T-helper 2 cell (primary cell): Measurements from ENCODE around the gene IST1.

ENCODE experiments used
- DNase-seq, 5 experiments: peaks; one replicate each; pipeline versions ENCODE4 v3.0.0 to v3.0.0-alpha.2; 2012 to 2022

IST1 gene

DNA sequence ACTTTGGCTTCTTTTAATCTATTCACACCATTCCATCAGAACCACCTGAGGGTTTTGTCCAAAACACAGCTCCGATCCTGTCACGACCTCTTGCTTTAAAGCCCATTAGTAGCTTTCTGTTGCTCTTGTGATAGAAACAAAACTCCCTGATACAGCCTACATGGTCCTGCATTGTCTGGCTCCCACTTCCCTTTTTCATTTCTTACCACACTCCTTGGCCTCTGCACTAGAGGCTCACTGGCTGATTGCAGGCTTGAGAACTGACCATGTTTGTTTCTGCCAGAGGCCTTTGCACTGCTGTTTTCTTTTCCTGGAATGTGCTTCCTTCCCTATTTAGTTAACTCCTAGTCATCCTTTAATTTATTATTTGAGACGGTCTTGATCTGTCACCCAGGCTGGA is 23.7 kb downstream of the IST1 start:
- no peak for DNase-seq

DNA sequence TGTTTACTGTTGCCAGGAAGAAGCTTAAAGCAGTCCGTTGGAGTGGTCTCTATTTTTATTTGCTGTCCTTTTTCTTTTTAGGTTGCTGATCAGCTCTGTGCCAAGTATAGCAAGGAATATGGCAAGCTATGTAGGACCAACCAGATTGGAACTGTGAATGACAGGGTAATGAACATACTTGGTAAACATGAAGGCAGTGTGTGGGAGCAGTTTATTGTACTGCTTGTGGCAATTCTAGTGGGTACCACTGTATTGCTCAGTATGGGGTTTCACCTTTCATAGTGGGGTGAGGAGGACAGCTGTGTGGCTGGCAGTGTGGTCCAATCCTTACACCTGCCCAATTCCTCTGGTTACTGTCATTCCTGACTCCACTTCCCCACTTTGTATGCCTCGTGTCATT is 25.3 kb downstream of the IST1 start:
- DNase-seq, result no peak

DNA sequence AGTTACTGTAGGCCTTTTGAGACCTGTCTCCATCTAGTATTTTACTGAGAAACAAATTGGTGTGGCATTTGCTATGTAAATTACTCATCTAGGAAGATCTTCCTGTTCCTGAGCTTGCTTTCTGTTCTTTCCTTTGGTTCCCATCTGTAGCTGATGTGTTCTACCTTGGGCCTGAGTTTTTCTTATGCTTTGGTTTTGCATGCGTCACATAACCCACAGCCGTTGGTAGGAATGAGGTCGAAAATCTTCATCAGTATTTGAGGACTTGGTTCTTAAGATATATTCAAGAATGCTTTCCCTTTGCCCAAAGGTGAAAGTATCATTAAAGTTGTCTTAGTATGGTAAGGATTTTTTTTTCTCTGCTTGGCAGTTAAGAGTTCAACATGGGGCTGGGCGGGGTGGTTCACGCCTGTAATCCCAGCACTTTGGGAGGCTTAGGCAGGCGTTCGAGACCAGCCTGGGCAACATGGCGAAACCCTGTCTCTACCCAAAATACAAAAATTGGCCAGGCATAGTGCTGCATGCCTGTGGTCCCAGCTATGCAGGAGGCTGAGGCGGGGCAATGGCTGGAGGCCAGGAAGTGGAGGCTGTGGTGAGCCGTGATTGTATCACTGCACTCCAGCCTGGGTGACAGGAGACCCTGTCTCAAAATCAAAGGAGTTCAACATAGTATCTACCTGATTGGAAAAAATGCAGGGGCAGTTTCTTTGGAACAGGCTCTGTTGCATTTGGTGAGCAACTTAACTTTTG is 28.8 kb downstream of the IST1 start:
- DNase-seq, result no peak

DNA sequence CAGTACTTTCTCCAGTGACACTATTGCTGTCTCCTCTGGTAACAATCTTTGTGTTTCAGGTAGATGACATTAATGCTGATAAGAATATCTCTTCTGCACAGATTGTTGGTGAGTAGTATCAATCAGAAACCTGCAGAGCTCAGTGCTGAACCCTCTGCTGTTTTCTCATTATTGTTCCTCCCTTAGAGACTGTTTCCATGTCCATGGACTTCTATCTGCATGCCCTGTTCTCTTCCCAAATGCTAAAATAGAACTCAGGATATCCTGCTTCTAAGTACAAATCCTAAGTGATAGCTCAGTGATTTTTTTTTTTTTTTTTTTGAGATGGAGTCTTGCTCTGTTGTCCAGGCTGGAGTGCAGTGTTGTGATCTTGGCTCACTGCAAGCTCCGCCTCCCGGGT is 29.4 kb downstream of the IST1 start:
- DNase-seq, result no peak

DNA sequence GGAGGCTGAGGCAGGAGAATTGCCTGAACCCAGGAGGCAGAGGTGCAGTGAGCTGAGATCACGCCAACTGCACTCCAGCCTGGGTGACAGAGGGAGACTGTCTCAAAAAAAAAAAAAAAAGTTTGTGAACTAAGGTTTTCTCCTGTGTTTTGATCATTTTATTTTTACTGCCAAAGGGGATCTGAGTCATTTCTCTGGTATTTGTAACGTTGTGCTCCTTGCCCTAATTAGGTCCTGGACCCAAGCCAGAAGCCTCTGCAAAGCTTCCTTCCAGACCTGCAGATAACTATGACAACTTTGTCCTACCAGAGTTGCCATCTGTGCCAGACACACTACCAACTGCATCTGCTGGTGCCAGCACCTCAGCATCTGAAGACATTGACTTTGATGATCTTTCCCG is 32.1 kb downstream of the IST1 start:
- peak in 1 of 5 experiments; percentile 15 for DNase-seq

DNA sequence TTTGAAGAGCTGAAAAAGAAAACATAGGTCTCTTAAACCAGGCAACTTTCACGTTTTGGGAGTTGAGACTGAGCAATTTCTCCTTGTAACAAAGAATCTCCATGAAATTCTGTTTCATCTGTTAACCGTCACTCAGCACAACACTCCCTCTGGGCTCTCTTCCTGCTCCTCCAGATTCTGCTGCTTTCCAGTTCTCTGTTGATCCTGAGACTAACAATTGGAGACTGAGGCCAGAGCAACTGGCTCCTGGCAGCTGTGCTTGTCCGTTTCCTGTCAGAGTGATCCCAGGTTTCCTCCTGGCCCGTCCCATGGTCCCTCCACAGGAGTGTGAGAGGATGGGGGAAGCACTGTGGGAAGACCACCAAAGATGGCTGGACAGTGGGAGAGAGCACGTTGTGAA is 32.5 kb downstream of the IST1 start:
- no peak for DNase-seq

DNA sequence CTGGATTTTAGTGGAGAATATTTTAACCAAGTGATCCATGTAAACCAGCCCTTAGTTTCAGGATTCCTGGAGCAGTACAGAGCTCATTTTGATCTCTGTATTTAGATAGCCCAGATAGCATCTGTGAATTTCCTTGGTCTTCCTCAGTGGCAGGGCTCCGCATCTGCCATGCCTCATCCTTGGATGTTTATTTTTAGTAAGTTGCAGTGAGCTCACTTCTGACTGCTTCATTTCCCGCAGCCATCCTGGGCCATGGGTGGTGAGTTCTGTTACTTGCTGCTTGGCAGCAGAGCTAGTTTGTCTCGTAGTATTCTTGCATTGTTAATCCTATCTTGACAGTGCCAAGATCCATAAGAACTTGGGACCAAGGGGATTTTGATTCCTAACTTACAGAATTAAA is 33.7 kb downstream of the IST1 start:
- no peak for DNase-seq

DNA sequence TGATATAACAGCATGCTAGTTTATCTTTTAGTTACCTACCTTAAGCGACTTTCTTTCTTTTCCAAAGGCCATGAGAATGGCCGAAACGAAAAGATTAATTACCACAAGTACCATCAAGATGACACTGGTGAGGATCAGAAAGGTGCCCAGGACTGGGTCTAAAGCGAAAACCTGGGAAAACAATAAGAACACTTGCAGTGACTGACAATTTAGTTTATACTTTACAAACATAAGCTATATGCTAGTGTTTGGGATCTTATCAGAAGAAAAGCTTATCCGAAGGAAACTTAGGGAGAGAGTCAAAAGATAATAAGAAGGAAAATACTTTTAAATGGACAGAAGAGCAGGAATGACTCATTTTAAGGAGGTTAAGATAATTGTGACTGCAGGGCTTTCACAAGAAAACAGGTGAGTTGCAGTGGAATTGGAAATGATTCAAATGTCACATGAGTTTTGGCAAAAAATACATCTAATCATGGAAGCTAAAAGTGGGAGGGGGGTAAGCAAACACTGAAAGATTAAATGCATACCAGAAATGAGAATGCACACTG is 34.8 kb downstream of the IST1 start:
- no peak for DNase-seq

DNA sequence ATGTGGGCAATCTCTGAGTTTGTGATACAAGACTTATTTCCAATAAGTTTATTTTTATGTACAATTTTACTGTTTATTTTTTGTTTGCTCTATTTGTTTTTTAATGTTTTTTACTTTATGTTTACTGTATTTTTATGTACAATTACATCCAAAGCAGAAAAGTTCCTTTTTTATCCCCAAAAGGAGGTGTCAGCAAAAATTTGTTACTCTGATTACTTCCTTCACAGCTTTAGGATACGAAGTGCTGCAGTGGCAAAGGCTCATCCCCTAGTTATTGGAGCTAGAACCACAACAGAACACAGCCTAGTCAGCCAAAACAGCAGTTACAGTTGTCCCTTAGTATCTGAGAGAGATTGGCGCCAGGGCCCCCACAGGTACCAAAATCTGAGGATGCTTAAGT is 35.7 kb downstream of the IST1 start:
- no peak for DNase-seq

DNA sequence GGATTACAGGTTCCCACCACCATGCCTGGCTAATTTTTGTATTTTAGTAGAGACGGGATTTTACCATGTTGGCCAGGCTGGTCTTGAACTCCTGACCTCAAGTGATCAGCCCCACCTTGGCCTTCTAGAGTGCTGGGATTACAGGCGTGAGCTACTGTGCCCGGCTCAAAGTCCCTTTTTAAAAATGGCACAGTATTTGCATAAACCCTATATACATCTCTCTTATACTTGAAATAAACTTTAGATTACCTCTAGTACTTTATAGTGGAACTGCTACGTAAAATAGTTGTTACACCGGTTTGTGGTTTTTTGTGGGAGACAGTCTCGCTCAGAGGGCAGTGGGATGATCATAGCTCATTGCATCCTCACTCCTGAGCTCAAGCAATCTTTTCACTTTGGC is 36.3 kb downstream of the IST1 start:
- no peak for DNase-seq

DNA sequence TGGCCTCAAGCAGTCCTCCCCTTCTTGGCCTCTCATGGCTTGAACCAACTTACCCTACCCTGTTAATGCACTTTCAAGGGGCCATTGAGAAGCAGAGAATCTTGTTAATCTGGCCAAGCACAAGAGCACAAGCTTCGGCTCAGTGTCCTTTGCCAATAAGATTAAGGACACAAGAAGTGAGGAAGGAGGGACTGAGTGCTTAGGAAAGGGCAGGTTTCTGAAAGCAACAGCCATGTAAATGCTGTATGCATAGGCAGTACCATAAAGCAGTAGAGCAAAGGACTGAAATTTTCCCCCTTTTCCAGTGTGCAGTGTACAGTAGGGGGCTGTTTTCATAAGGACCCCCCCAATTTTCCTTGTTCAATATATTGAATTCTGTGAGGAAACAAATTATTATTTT is 37.7 kb downstream of the IST1 start:
- DNase-seq, result no peak

DNA sequence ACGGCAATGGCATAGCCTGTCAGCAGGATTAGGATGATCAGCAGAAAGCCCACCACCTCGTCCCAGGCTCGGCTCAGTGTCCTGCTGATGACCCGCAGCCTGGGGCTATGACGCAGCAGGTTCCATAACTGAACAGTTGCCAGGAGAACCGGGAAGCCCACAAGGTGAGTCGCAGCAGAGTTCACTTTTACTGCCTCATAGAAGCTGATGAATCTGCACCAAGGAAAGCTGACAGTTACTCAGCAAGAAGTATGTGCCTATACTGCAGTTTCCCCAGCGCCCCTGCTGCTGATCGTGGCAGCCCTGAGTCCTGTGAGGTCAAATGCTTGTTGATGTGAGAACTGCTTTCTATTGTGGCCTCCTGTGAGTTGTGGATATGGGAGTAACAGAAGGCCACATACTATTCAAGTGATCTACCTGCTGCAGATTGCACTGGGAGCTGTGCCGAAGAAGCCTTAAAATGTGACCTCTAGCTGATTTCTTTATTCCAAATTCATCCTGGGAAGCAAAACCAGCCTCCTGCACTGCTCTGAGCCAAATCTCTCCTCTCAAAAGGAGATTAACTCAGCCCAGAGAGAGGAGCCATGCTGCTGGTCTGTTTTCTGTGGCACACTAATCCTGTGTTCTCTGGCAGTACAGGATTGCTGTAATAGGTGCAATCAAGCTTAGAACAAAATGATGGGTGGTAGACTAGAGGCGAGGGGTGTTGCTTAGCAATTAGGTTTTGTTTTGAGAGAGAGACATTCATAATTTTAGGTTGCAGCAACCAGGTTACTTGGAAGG is 38.8 kb downstream of the IST1 start:
- no peak for DNase-seq

DNA sequence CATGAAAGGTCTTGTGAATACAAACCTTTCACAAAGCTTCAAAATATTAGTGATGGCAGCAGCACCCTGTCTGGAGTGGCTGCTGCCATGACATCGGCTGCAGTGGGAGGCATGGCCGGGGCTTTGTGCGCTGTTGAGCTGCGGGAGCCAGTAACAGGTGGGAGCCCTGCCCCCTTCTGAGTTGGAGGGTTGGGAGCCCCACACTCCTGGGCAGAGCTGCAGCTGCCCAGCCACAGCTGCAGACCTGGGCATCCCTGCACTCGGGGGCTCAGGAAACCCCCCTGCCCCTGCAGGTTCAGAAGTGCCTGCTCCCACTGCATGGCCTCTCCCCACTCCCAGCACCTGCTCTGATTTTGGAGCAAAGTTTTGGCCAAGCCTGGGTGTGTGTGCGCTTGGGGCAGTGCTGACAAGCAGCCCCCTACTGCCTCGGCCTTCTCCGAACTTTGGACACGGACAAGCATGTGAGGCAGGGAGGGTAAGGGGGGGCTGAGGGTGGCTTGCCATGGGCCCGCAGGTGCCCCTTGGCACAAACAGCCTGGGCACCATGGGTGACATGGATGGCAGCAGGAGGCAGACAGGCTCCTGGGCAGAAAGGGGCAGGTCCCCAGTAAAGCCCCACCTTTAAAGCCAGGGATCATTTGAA is 42.7 kb downstream of the IST1 start:
- no peak for DNase-seq

DNA sequence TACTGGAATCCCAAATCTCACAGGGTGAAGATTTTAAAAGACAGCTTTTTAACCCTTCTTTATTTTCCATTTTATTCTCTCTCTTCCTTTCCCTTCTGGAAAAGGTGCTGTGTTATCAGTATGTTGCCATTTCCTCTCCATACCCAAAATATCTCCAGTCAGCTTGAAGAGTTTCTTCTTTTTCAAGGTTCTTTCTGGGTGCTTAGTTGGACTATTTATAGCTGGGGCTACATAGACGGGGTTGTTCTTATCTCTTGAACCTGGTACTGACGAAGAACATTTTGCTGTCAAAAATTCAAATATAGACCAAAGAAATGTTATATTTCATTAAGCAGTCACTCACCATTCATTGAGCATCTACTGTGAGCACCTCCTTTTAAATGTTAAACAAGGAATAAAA is 48.6 kb downstream of the IST1 start:
- no peak for DNase-seq

DNA sequence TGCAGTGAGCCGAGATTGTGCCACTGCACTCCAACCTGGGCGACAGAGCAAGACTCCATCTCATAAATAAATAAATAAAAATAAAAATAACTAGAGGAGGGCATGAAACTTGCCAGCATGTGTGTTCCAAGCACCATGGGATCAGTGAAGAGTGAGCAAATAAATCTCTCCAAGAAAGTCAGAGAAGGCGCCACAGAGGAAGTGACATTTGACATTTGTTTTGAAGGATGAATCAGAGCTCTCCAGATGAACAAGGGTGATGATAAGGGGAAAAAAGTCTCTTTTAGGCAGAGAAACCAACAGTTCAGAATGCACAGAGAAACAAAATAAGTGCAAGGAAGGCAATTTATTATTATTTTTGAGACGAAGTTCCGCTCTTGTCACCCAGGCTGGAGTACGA is 50.3 kb downstream of the IST1 start:
- DNase-seq, result no peak

DNA sequence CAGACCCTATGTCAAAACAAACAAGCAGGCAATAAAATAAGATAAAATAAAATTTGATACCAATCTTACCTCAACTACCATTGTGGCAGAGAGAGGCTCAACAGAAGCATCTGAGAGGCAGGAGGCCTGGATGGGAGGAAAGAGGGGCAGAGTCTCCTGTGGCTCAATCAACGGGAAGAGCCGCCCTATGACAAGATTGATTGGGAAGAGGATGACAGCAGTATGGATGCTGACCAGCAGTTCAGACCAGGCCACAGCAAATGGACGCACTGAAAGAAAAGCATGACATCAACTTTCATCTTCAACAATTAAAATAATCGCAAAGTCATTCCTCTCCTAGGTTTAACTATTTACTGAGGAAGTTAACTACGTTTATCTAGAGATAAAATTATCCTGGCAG is 57.5 kb downstream of the IST1 start:
- no peak for DNase-seq

DNA sequence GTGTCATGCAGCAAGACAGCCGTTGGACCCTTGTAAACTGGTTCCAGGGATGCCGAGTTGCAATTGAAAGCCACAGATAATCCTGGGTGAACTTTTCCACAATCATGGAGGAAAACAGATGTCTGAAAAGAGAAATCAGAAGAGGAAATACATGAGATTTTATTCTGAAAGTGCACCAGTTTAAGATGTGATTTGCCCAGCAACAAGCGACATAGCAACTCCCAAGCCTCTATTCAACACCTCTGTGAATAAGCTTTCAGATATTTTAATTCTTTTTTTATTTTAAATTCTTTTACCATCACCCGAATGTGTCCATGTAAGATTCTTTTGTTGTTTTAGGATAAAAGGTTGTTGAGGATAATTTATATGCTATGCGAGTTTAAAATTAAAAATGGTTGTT is 58.8 kb downstream of the IST1 start:
- no peak for DNase-seq

DNA sequence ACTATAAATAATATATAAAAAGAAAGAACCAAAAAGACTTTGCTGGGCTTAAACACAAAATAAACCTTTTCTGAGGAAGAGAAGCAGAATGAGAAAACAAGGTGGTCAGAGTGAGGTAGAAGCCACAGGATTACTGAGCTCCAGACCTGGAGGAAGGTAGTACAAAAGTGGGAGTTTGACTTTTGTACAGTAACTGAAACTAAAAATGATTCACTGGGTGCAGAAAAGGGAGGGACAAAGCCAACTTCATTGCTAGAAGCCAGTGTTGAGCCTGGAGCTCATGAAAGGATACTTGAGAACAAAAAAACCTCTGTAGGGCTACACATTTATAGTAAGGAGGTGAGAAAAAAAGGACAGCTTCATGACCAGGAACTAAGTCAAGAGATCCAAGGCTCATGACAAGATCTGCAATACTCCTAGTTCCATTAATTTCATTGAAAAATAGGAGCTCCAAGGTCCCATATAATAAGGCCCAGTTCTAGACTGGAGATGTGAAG is 59.4 kb downstream of the IST1 start:
- no peak for DNase-seq

DNA sequence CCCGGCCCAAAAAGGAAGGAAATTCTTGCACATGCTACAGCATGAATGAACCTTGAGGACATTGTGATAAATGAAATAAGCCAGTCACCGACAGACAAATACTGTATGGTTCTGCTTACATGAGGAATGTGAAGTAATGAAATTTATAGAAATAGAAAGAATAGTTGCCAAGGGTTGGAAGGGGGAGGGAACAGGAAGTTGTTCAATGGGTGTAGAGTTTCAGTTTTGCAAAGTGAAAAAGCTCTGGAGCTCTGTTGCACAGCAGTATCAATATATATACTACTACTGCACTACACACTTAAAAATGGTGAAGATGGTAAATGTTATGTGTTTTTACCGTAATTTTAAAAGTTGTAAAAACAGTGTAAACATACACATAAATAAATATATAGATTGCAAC is 61.2 kb downstream of the IST1 start:
- peak in 1 of 5 experiments; percentile 41 for DNase-seq

DNA sequence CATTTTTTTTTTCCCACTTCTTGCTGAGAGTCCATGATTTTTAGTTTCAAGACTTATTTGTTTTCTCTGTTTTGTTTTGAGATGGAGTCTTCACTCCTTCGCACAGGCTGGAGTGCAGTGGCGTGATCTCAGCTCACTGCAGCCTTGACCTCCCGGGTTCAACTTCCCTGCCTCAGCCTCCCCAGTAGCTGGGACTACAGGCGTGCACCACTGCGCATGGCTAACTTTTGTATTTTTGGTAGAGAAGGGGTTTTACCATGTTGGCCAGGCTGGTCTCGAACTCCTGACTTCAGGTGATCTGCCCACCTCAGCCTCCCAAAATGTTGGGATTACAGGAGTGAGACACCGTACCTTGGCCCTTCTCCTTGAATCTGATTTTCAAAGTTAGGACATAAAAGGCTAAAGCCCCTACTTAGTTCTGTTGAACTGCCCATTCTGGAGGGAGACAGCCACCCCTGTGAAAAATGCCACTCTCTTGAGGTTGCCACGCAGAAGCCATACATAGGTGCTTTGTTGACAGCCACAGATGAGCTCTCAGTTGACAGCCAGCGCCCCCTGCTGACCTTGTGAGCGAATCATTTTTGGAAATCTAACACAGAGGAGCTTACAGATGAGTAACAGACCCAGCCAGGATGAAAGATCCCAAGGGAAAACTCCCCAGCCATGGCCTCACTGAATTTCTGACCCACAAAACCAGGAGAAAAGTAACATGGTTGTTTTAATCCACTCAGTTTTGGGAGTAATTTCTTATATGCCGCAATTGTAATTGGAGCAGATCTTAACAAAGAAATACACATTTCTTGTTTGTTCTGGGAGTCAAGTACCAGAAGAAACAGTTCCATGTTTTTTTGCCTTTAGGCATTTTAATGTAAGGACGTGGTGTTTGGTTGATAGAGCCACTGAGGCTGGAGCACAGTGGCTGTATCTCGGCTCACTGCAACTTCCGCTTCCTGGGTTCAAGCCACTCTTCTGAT is 66.0 kb downstream of the IST1 start:
- DNase-seq, result peak; percentile 42 to 80 (median 63)

DNA sequence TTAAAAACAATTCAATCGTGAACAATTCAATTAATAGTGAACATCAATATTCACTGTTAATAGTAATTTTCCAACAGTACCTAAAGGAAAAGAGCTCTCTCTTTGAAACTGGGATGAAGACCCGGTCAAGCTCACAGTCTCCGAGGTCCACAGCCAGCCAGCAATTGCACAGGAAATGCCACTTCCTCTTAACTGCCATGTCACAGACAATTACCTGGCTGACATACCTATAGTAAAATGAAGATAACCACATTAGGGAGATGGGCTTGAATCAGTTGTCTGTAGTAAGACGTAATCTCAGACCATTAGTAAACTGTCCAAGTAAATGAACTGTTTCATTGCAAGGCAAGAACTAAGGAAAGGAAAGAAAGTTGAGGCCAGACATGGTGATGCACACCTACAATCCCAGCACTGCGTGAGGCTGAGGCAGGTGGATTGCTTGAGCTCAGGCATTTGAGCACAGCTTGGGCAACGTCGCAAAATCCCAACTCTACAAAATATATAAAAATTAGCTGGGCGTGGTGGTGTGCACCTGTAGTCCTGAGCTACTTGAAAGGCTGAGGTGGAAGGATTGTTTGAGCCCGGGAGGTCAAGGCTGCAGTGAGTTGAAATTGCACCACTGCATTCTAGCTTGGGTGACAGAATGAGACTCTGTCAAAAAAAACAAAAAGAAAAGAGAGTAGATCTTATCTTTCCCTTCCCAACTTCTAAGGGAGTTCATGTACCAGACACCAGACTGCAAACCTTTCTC is 68.0 kb downstream of the IST1 start:
- DNase-seq, result no peak
